Duodenal mucosa (tissue), 2 donors: ENCODE results near the gene ROCK2.

Experiments used
- H3K27ac ChIP-seq: one replicate; pipeline ENCODE4 v1.7.0; 2013; ENCODE audit warnings: low read depth, low read length
- H3K27me3 ChIP-seq, 2 donors: one replicate each; pipeline ENCODE4 v1.7.0; 2013; ENCODE audit warnings: low read length in 2 of 2, control low read depth in 1 of 2; ENCODE audit not compliant: insufficient read depth in 2 of 2, control insufficient read depth in 1 of 2
- H3K36me3 ChIP-seq, 2 donors: one replicate each; pipeline ENCODE4 v1.7.0; 2013; ENCODE audit warnings: low read length in 2 of 2, control low read depth in 1 of 2; ENCODE audit not compliant: insufficient read depth in 2 of 2, control insufficient read depth in 1 of 2
- H3K4me1 ChIP-seq, 2 donors: one replicate each; pipeline ENCODE4 v1.7.0; 2013; ENCODE audit warnings: low read length in 2 of 2, control low read depth in 1 of 2; ENCODE audit not compliant: insufficient read depth in 2 of 2, control insufficient read depth in 1 of 2
- H3K4me3 ChIP-seq, 2 donors: one replicate each; pipeline ENCODE4 v1.7.0; 2013; ENCODE audit warnings: low read length in 2 of 2, low read depth in 1 of 2
- H3K9ac ChIP-seq, 2 donors: one replicate each; pipeline ENCODE4 v1.7.0; 2013; ENCODE audit warnings: low read length in 2 of 2, low read depth in 1 of 2
- H3K9me3 ChIP-seq, 2 donors: one replicate each; pipeline ENCODE4 v1.7.0; 2013; ENCODE audit warnings: low read length in 2 of 2, control low read depth in 1 of 2; ENCODE audit not compliant: control insufficient read depth in 1 of 2

The ROCK2 gene

DNA sequence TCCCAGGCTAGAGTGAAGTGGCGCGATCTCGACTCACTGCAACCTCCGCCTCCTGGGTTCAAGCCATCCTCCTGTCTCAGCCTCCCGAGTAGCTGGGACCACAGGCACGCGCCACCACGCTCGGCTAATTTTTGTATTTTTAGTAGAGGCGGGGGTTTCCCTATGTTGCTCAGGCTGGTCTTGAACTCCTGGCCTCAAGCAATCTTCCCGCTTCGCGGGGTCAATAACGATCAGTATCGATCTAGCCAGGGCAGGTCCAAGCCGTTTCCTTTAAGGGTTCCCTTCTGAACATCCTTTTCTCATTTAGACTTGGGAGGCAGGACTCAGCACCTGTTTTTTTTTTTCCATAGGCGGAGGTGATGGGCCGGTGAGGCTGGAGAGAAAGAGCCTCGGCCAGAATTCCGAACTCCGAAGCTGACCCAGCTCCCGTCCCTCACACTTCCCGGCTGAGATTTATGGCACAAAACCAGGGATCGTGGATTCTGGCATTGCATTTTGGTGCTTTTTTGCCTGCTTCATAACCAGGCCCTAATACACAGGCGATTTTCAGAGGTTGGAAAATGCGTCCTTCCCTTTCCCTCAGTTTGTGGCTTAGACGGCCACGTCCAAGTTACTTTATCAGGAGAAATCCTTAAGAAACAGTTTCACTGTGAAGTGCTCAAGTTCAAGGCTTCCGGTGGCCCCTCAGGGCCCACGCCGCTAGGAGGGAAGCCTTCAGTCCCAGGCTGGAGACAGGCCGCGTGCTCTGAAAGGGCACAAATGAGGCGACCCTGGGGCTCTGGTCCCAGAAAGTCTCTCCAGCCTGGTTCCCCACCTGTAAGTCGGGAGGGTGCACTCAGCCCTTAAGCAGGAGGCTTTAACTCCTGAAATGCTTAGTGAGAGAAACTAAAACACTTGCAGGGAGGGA is 190.2 kb downstream of the ROCK2 start:
- Histone ChIP-seq H3K9me3 (no peaks in the 10 kb centered on the region), H3K36me3 (no peaks in the 10 kb centered on the region), H3K27me3 (no peaks in the 10 kb centered on the region), H3K4me3 (peak overlapping the region; percentile 77 to 83), H3K27ac (peak overlapping the region; percentile 65), H3K4me1 (peaks cover 14 to 22% of the 10 kb centered on the region in 2 donors), H3K9ac (peak overlapping the region; percentile 65)

GRCh38 chr2:11152591-11152990 is 191.8 kb downstream of the ROCK2 start:
- Histone ChIP-seq H3K27me3 (no peaks in the 10 kb centered on the region), H3K36me3 (no peaks in the 10 kb centered on the region), H3K27ac (no peak overlapping the region), H3K4me1 (peaks cover 14 to 22% of the 10 kb centered on the region in 2 donors), H3K9me3 (no peaks in the 10 kb centered on the region), H3K9ac (no peak overlapping the region), H3K4me3 (no peak overlapping the region)

DNA sequence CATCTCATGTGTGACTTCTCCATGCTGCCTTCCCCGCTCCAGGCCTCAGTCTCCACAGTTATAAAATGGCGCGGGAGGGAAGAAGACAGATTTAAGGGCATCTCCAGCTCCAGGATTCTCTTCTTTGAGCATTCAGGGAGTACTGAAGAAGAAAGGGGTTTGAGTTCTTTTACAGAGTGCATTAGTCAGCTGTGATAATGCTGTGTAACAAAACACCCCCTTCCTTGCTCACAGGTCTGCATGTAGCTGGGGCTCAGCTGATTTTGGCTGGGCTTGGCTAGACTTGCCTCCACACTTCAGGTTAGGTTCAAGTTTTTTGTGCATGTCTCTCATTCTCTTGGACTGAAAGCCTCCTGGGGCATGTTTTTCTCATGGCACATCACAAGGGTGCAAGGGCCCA is 197.2 kb downstream of the ROCK2 start:
- no peak overlapping the region for H3K27ac ChIP-seq

DNA sequence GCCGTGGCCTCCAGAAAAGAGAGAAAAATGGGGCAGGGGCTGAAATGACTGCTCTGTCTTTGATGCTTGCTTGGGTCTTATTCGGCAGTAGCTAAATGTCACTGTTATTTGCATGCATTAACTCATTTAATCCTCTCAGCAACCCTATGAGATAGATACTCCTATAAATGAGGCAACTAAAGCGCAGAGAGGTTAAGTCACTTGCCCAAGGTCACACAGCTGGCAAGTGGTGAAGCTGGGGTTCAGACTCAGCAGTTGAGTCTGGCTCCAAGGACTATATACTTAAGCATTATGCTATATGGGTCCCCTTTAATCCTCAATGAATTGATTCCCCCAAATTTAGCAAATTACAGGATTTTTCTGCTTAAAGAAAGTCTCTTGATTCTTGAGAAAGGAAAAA is 198.4 kb downstream of the ROCK2 start:
- Histone ChIP-seq H3K9me3 (no peaks in the 10 kb centered on the region), H3K4me3 (no peak overlapping the region), H3K27me3 (no peaks in the 10 kb centered on the region), H3K36me3 (no peaks in the 10 kb centered on the region), H3K27ac (no peak overlapping the region), H3K4me1 (no peaks in the 10 kb centered on the region), H3K9ac (no peak overlapping the region)

More for the DNA sequence above, 197.2 kb downstream of the ROCK2 start:
- Histone ChIP-seq H3K36me3 (no peaks in the 10 kb centered on the region), H3K9me3 (no peaks in the 10 kb centered on the region), H3K9ac (no peak overlapping the region), H3K4me1 (no peaks in the 10 kb centered on the region), H3K4me3 (no peak overlapping the region), H3K27me3 (no peaks in the 10 kb centered on the region)

DNA sequence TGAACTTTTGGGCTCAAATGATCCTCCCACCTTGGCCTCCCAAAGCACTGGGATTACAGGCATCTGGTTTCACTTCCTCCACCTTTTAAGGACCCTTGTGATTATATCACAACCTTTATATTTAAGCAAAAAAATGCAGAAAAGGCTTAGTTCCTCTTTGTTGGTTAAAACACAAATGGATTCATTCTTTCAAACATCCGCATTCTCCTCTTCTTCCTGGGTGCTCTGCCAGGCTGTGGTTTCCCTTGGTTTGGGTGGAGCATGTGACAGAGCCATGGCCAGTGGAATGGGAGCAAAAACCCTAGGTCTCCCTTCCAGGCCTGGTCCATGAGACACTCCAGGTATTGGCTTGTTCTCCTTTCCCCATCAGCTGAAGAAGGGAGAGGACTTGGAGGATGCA is 199.1 kb downstream of the ROCK2 start:
- H3K9ac ChIP-seq = no peak overlapping the region
- no peaks in the 10 kb centered on the region for H3K27me3 ChIP-seq
- H3K27ac ChIP-seq = no peak overlapping the region
- H3K4me3 ChIP-seq = no peak overlapping the region
- H3K4me1 ChIP-seq = no peaks in the 10 kb centered on the region
- H3K9me3 ChIP-seq = no peaks in the 10 kb centered on the region
- no peaks in the 10 kb centered on the region for H3K36me3 ChIP-seq

DNA sequence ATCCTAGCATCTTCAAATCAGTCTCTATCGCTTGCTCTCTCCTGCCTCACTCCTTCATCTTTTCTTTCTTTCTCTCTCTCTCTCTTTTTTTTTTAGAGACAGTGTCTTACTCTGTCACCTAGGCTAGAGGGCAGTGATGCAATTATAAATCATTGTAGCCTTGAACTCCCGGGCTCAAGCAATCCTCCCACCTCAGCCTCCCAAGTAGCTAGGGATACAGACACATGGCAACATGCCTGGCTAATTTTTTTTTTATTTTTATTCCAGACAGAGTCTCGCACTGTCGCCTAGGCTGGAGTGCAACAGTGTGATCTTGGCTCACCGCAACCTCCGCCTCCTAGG is 199.7 kb downstream of the ROCK2 start:
- H3K36me3 ChIP-seq = no peaks in the 10 kb centered on the region
- no peak overlapping the region for H3K4me3 ChIP-seq
- no peaks in the 10 kb centered on the region for H3K27me3 ChIP-seq
- H3K4me1 ChIP-seq = no peaks in the 10 kb centered on the region
- H3K27ac ChIP-seq = no peak overlapping the region
- no peaks in the 10 kb centered on the region for H3K9me3 ChIP-seq
- H3K9ac ChIP-seq = no peak overlapping the region

DNA sequence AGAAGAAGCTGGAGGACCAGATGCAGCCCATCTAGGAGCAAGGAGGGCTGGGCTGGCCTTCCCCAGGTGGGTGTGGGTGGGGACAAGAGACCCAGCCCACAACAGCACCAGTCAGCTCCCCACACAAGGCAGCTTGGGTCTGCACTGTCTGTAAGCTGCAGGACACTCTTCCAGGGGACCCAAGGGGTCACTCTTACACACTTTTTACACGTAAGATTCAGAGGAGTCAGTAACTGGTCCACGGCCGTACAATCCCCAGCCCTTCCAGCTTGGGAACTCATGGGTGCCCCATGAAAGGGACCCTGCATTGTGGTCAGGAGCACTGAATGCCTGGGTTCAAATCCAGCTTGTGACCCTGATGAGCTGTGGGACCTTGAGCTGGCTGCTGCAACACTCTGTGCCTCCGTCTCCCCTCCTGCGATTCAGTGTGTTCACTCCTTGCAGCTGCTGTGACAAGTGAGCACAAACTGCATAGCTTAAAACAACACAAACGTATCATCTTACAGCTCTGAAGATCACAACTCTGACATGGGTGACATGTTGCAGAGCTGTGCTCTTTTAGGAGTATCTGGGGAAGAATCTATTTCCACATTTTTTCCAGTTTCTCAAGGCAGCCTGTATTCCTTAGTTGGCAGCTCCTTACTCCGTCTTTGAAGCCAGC is 200.2 kb downstream of the ROCK2 start:
- no peak overlapping the region for H3K27ac ChIP-seq
- H3K9me3 ChIP-seq = no peaks in the 10 kb centered on the region

GRCh38 chr2:11142987-11143386 is 201.4 kb downstream of the ROCK2 start:
- H3K27ac ChIP-seq = no peak overlapping the region

More for the DNA sequence above, 200.2 kb downstream of the ROCK2 start:
- Histone ChIP-seq H3K4me1 (no peaks in the 10 kb centered on the region), H3K36me3 (no peaks in the 10 kb centered on the region), H3K9ac (no peak overlapping the region), H3K27me3 (no peaks in the 10 kb centered on the region), H3K4me3 (no peak overlapping the region)

GRCh38 chr2:11142330-11142729 is 202.1 kb downstream of the ROCK2 start:
- H3K4me1 ChIP-seq = no peaks in the 10 kb centered on the region
- H3K36me3 ChIP-seq = no peaks in the 10 kb centered on the region
- H3K27me3 ChIP-seq = no peaks in the 10 kb centered on the region
- no peak overlapping the region for H3K9ac ChIP-seq
- H3K27ac ChIP-seq = no peak overlapping the region
- no peak overlapping the region for H3K4me3 ChIP-seq
- no peaks in the 10 kb centered on the region for H3K9me3 ChIP-seq

More at GRCh38 chr2:11142987-11143386, 201.4 kb downstream of the ROCK2 start:
- Histone ChIP-seq H3K9me3 (no peaks in the 10 kb centered on the region), H3K27me3 (no peaks in the 10 kb centered on the region), H3K36me3 (no peaks in the 10 kb centered on the region), H3K4me3 (no peak overlapping the region), H3K9ac (no peak overlapping the region), H3K4me1 (no peaks in the 10 kb centered on the region)

DNA sequence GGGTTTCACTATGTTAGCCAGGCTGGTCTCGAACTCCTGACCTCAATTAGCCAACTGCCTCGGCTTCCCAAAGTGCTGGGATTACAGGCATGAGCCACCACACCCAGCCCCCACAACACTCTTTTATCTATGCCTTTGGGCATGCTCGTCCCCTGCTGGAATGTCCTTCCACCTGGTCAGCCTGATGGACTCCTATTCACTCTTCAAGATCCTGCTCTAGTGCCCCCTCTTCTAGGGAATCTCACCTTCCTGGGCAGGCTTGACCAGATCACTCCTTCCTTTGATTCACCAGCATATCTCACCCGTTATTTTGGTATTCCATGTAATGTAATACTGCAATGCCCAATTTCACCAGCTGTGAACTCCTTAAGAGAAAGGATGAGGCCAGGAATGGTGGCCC is 203.1 kb downstream of the ROCK2 start:
- no peak overlapping the region for H3K4me3 ChIP-seq
- no peaks in the 10 kb centered on the region for H3K9me3 ChIP-seq
- H3K9ac ChIP-seq = no peak overlapping the region
- H3K4me1 ChIP-seq = no peaks in the 10 kb centered on the region
- peaks cover 0 to 2% of the 10 kb centered on the region in 2 donors for H3K27me3 ChIP-seq
- no peaks in the 10 kb centered on the region for H3K36me3 ChIP-seq
- H3K27ac ChIP-seq = no peak overlapping the region
